ENCODE measurements around the gene GCNT1. TPM values are rescaled to one million over a fixed set of nuclear protein-coding genes. Genes with fewer than 3 reads are reported as not detected.

GCNT1 gene
- total and polyA plus RNA-seq, 2 of the 4 experiments (the other 2 are of a cell fraction) = 12.5 to 46.6 TPM

DNA sequence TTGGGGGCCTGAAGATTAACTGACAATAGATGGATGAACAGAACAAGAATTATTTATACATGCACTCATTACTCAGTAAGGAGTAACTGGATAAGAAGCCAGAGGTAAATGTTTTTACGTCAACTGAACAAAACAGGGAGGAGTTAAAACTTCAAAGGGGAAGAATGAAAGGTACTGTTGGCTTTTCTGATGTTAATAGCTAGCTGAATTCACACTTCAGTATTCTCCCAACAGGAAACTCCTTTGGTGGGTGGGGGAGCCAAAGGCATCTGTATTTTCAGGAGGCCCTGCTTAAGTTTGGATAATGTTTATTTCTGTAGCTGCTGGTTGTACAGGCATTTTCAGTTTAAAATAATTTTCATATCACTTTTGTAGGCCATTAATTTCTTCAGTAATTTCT, 41.6 kb upstream of the GCNT1 start:
- Histone ChIP-seq H2AFZ (replicated peaks; ENCODE audit: low read length, poor library complexity) (no peak overlapping the region), H3K56ac (ENCODE audit: extremely low read depth, insufficient read depth, low read length) (no peak overlapping the region), H4K20me1 (ENCODE audit: insufficient read depth, low read length) (no peaks in the 10 kb centered on the region), H4K8ac (ENCODE audit: low read depth in 2 of 2, low read length in 2 of 2) (no peak overlapping the region), H3K79me1 (ENCODE audit: low read depth in 1 of 2, low read length in 2 of 2) (no peaks in the 10 kb centered on the region), H2AK9ac (replicated peaks; ENCODE audit: low read depth, low read length, poor library complexity) (no peak overlapping the region), H3K4me3 (ENCODE audit: insufficient read depth, low read depth, low read length) (no peak overlapping the region), H3K14ac (replicated peaks; ENCODE audit: low read depth, low read length) (no peak overlapping the region), H3K4me2 (ENCODE audit: low read depth, low read length) (no peak overlapping the region), H3K27me3 (ENCODE audit: control insufficient read depth, insufficient read depth, low read length) (no peaks in the 10 kb centered on the region), H3K9ac (ENCODE audit: low read depth, low read length) (no peak overlapping the region), H2BK120ac (ENCODE audit: low read depth, low read length) (no peak overlapping the region), H3K18ac (ENCODE audit: low read depth, low read length) (no peak overlapping the region), H3K23ac (ENCODE audit: low read depth, low read length) (no peak overlapping the region), H2AK5ac (ENCODE audit: low read depth, low read length) (no peak overlapping the region), H4K91ac (ENCODE audit: insufficient read depth, low read depth, low read length) (no peak overlapping the region), H3K4me1 (ENCODE audit: control insufficient read depth, insufficient read depth, low read length) (no peaks in the 10 kb centered on the region), H4K5ac (ENCODE audit: low read depth, low read length) (no peak overlapping the region), H3K27ac (ENCODE audit: insufficient read depth, low read length) (no peak overlapping the region), H3K36me3 (ENCODE audit: control insufficient read depth, insufficient read depth, low read length) (no peaks in the 10 kb centered on the region), H3K9me3 (ENCODE audit: control insufficient read depth, insufficient read depth, low read length) (no peaks in the 10 kb centered on the region; the same call in 1 of the 2 replicates), H2BK15ac (ENCODE audit: low read depth, low read length) (no peak overlapping the region), H3K4ac (ENCODE audit: low read depth, low read length) (no peak overlapping the region), H2BK20ac (ENCODE audit: low read depth, low read length) (no peak overlapping the region), H3K9me1 (ENCODE audit: insufficient read depth, low read length) (no peaks in the 10 kb centered on the region; the same call in 1 of the 2 replicates), H2BK5ac (ENCODE audit: low read depth, low read length, poor library complexity, severe bottlenecking) (no peak overlapping the region)
- no CpG with 5 or more reads among the region's 1 CpG for WGBS, 2 experiments (ENCODE audit: extremely low coverage in 2 of 2, insufficient read length in 1 of 2)
- dilution Hi-C loops (cut with HindIII; ENCODE audit: low sequenced_read_pairs, unreplicated experiment) (no loop called here), intact Hi-C loops (cut with micrococcal nuclease) (no loop called here), in situ Hi-C loops (cut with MboI; ENCODE audit: low sequenced_read_pairs) (no loop called here)
- TF ChIP-seq MAZ (IDR thresholded peaks at IDR 0.05; ENCODE audit: borderline replicate concordance, low read depth, low read length) = no peak
- TF ChIP-seq RFX5 (IDR thresholded peaks at IDR 0.05; ENCODE audit: low read depth, low read length) = no peak
- TF ChIP-seq FOS (IDR thresholded peaks at IDR 0.05; ENCODE audit: low read depth, low read length) = no peak
- no peak for TF ChIP-seq BHLHE40 (IDR thresholded peaks at IDR 0.05; ENCODE audit: low read depth, low read length)
- no peak for TF ChIP-seq RAD21 (IDR thresholded peaks at IDR 0.05; ENCODE audit: low read length)
- no peak for TF ChIP-seq MAFK (IDR thresholded peaks at IDR 0.05; ENCODE audit: low read depth, low read length)
- TF ChIP-seq CHD1 (IDR thresholded peaks at IDR 0.05; ENCODE audit: low read depth, low read length) = no peak
- TF ChIP-seq RCOR1 (IDR thresholded peaks at IDR 0.05; ENCODE audit: insufficient replicate concordance, low read length) = no peak
- TF ChIP-seq SMC3 (IDR thresholded peaks at IDR 0.05; ENCODE audit: low read depth, low read length) = no peak
- TF ChIP-seq, protein P1, sequence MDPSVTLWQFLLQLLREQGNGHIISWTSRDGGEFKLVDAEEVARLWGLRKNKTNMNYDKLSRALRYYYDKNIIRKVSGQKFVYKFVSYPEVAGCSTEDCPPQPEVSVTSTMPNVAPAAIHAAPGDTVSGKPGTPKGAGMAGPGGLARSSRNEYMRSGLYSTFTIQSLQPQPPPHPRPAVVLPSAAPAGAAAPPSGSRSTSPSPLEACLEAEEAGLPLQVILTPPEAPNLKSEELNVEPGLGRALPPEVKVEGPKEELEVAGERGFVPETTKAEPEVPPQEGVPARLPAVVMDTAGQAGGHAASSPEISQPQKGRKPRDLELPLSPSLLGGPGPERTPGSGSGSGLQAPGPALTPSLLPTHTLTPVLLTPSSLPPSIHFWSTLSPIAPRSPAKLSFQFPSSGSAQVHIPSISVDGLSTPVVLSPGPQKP (IDR thresholded peaks at IDR 0.05; ENCODE audit: borderline replicate concordance, low read depth, low read length) = no peak
- no peak for TF ChIP-seq CEBPB (IDR thresholded peaks at IDR 0.05; ENCODE audit: low read depth, low read length)
- TF ChIP-seq, protein P2, sequence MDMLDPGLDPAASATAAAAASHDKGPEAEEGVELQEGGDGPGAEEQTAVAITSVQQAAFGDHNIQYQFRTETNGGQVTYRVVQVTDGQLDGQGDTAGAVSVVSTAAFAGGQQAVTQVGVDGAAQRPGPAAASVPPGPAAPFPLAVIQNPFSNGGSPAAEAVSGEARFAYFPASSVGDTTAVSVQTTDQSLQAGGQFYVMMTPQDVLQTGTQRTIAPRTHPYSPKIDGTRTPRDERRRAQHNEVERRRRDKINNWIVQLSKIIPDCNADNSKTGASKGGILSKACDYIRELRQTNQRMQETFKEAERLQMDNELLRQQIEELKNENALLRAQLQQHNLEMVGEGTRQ (IDR thresholded peaks at IDR 0.05; ENCODE audit: low read depth, low read length) = no peak
- TF ChIP-seq POLR2A (IDR thresholded peaks at IDR 0.05; ENCODE audit: low read depth, low read length) = no peak
- TF ChIP-seq NFE2L2 (IDR thresholded peaks at IDR 0.05; ENCODE audit: low read depth, low read length) = no peak
- TF ChIP-seq MXI1 (IDR thresholded peaks at IDR 0.05; ENCODE audit: borderline replicate concordance, low read depth, low read length) = no peak
- TF ChIP-seq, protein P3, sequence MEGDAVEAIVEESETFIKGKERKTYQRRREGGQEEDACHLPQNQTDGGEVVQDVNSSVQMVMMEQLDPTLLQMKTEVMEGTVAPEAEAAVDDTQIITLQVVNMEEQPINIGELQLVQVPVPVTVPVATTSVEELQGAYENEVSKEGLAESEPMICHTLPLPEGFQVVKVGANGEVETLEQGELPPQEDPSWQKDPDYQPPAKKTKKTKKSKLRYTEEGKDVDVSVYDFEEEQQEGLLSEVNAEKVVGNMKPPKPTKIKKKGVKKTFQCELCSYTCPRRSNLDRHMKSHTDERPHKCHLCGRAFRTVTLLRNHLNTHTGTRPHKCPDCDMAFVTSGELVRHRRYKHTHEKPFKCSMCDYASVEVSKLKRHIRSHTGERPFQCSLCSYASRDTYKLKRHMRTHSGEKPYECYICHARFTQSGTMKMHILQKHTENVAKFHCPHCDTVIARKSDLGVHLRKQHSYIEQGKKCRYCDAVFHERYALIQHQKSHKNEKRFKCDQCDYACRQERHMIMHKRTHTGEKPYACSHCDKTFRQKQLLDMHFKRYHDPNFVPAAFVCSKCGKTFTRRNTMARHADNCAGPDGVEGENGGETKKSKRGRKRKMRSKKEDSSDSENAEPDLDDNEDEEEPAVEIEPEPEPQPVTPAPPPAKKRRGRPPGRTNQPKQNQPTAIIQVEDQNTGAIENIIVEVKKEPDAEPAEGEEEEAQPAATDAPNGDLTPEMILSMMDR (conservative IDR thresholded peaks at IDR 0.05; ENCODE audit: low read depth, low read length) = no peak
- DNase-seq (no peak), ATAC-seq (ENCODE audit: low read depth) (no peak)
- BruUV-seq (replicated peaks) = no TSS peak
- ChIA-PET POLR2A (ENCODE audit: unreplicated experiment) (no interaction called here), CTCF (interaction anchor here (1.1 kb wide), 1 partner anchor 288 kb away, joined by 3 read pairs; no protein-coding TSS in a partner anchor)
